Tibial artery (tissue), 4 donors: ENCODE data around the gene INSM2.

Source experiments
- DNase-seq, 2 donors: peaks; one replicate each; pipeline ENCODE4 v3.0.0-alpha.2; 2019
- H3K27ac ChIP-seq, 2 donors: fragments of 200-600 bp; sonication (generic) in 1 of 2; 1 replicate in 1 of 2; 2 replicates in 1 of 2; pipeline ENCODE4 v1.5.1; 2018 to 2019; ENCODE audit warnings: mild to moderate bottlenecking in 1 of 2
- H3K27me3 ChIP-seq, 2 donors: fragments of 200-600 bp; sonication (generic) in 1 of 2; one replicate each; pipeline versions ENCODE4 v1.5.1 to v1.6.0; 2016 to 2019
- H3K36me3 ChIP-seq, 3 donors: fragments of 200-600 bp; sonication (generic) in 2 of 3; one replicate each; pipeline ENCODE4 v1.5.1; 2016 to 2019; ENCODE audit warnings: mild to moderate bottlenecking in 2 of 3
- H3K4me1 ChIP-seq, 4 donors: fragments of 200-600 bp; sonication (generic) in 2 of 4; 1 replicate in 3 of 4; 2 replicates in 1 of 4; pipeline ENCODE4 v1.5.1; 2016 to 2019
- H3K4me3 ChIP-seq, 2 donors: fragments of 200-600 bp; sonication (generic) in 1 of 2; 1 replicate in 1 of 2; 2 replicates in 1 of 2; pipeline ENCODE4 v1.5.1; 2018 to 2019; ENCODE audit warnings: mild to moderate bottlenecking in 2 of 2
- H3K9me3 ChIP-seq, 3 donors: fragments of 200-600 bp; sonication (generic) in 1 of 3; one replicate each; pipeline ENCODE4 v1.5.1; 2016 to 2019
- intact Hi-C: fragments of 100-400 bp; cut with DNase I; formaldehyde crosslinking; loops from one replicate; pipeline ENCODE4 v1.15.0; 2023; ENCODE audit warnings: low total_unique reads
- TF ChIP-seq, protein P1 (sequence below), 2 experiments: fragments of 200-600 bp in 1 of 2; fragments of 450-650 bp in 1 of 2; IDR thresholded peaks; one replicate each; pipeline ENCODE4 v1.5.1; 2017 to 2019; ENCODE audit warnings: antibody characterized with exemption in 2 of 2, mild to moderate bottlenecking in 1 of 2, moderate library complexity in 1 of 2

Gene INSM2

DNA sequence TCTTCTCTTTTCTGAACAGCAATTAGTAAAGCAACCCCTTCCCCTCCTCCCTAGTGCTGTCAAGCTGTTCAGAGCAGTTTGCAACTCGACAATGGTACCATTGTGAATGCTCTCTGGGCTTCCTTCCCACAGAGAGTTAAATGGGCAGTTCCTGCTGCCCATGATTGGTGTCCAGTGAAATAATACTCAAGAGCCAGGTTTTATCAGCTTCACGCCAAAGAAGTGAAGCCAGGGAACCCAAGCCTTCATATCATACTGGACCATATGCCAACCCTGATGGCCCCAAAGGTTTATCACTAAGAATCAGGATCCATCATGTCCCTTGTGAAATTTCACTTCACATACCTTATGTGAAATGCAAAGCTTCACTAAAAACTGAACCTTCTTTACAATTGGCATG, 24.7 kb downstream of the INSM2 start:
- intact Hi-C loops: no loop called here
- peaks cover 0 to 3% (median 0%) of the 10 kb centered on the region in 4 donors for H3K4me1 ChIP-seq
- no peaks in the 10 kb centered on the region for H3K27me3 ChIP-seq
- H3K27ac ChIP-seq: no peak overlapping the region
- no peaks in the 10 kb centered on the region for H3K9me3 ChIP-seq
- peaks cover 0 to 4% (median 4%) of the 10 kb centered on the region in 3 donors for H3K36me3 ChIP-seq
- H3K4me3 ChIP-seq: no peak overlapping the region
- DNase-seq: no peak
- TF ChIP-seq, protein P1, sequence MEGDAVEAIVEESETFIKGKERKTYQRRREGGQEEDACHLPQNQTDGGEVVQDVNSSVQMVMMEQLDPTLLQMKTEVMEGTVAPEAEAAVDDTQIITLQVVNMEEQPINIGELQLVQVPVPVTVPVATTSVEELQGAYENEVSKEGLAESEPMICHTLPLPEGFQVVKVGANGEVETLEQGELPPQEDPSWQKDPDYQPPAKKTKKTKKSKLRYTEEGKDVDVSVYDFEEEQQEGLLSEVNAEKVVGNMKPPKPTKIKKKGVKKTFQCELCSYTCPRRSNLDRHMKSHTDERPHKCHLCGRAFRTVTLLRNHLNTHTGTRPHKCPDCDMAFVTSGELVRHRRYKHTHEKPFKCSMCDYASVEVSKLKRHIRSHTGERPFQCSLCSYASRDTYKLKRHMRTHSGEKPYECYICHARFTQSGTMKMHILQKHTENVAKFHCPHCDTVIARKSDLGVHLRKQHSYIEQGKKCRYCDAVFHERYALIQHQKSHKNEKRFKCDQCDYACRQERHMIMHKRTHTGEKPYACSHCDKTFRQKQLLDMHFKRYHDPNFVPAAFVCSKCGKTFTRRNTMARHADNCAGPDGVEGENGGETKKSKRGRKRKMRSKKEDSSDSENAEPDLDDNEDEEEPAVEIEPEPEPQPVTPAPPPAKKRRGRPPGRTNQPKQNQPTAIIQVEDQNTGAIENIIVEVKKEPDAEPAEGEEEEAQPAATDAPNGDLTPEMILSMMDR (IDR thresholded peaks at IDR 0.05): no peak

DNA sequence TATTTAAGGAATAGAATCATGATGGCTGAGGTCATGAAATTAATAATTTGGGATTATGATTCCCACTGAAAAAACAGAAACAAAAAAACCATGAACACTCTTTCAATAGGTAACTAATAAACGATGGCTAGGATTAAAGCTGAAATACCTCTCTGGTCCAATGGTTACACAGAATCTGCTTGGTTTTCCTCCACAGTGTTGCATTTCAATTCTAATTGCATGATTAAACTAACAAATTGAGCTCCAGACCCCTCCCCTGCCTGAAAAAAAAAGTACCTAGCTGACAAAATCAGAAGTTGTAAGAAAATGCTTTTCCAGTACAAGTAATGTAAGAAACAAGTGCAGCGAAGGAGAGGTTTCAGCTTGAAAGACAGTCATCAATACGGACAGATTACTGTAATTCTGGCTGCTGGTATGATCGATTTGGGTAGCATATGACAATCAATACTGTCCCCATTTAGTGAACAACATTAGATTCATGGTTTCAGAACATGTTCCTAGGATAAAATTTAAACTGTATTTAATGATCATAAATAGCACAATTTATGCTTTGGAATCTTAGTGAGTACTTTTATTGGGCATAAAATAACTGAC, 32.0 kb downstream of the INSM2 start:
- DNase-seq: no peak
- Histone ChIP-seq H3K4me1 (no peaks in the 10 kb centered on the region), H3K27me3 (no peaks in the 10 kb centered on the region), H3K27ac (no peak overlapping the region), H3K36me3 (peaks cover 6 to 15% (median 8%) of the 10 kb centered on the region in 3 donors), H3K9me3 (no peaks in the 10 kb centered on the region), H3K4me3 (no peak overlapping the region)
- TF ChIP-seq, protein P1 (IDR thresholded peaks at IDR 0.05): no peak
- intact Hi-C loops: no loop called here

DNA sequence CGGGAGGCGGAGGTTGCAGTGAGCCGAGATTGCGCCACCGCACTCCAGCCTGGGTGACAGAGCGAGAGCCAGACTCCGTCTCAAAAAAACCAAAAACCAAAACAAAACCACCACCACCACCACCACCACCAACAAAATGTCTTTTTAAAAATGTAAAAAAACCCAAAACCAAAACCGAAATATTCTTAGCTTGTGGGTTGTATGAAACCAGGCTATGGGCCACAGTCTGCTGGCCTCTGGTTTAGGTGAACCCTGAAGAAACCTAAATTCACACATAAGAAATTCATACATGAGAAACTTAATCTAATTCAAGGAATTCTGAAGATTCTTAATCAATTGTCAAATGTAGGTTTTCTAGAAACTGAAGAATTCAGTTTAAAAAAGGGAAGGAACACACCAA, 37.6 kb downstream of the INSM2 start:
- no peaks in the 10 kb centered on the region for H3K9me3 ChIP-seq
- TF ChIP-seq, protein P1 (IDR thresholded peaks at IDR 0.05): no peak
- intact Hi-C loops: no loop called here
- H3K4me3 ChIP-seq: no peak overlapping the region
- no peak overlapping the region for H3K27ac ChIP-seq
- H3K36me3 ChIP-seq: peaks cover 0 to 22% (median 16%) of the 10 kb centered on the region in 3 donors
- no peak for DNase-seq
- H3K4me1 ChIP-seq: no peaks in the 10 kb centered on the region
- no peaks in the 10 kb centered on the region for H3K27me3 ChIP-seq

DNA sequence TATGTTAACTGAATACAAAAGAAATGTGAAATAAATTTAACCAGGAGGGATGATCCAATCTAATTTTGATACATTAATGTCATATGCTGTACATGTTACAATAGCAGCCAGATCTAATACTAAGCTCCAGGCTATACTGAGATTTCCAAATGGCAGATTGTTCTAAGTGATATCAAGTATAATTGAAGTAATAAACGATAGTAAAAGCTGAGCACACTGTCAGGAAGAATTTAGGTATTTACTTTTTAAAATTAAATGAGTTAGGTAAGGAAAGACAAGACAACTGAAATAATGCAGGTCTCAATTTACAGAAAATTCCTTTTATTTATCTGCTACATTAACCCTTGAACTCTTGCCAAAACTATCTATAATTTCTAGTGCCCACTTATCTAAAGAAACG, 39.9 kb downstream of the INSM2 start:
- Histone ChIP-seq H3K27ac (no peak overlapping the region), H3K27me3 (no peaks in the 10 kb centered on the region), H3K36me3 (peaks cover 4 to 22% (median 16%) of the 10 kb centered on the region in 3 donors), H3K4me3 (no peak overlapping the region), H3K9me3 (no peaks in the 10 kb centered on the region), H3K4me1 (no peaks in the 10 kb centered on the region)
- TF ChIP-seq, protein P1 (IDR thresholded peaks at IDR 0.05): no peak
- no peak for DNase-seq
- intact Hi-C loops: no loop called here

DNA sequence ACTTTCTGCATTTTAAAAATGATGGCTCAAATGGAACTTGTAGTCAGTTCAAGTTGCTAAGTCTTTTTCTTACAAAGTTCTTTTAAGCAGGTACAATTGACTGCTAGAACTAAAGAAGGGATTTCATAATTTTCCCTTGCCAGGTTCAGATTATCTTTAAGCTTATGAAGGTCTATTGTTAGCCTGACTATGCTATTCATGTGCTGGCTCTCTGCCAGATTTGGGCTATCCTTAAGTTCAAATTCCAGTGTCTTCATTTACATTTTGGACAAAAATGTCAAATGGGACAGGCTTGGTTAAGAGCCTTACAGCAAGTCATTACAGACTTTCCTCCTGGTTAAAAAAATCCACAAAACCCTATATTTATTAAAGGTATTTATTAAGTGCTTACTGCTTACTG, 42.3 kb downstream of the INSM2 start:
- TF ChIP-seq, protein P1 (IDR thresholded peaks at IDR 0.05): no peak
- intact Hi-C loops: no loop called here
- no peak for DNase-seq
- Histone ChIP-seq H3K4me1 (no peaks in the 10 kb centered on the region), H3K27ac (no peak overlapping the region), H3K4me3 (no peak overlapping the region), H3K27me3 (no peaks in the 10 kb centered on the region), H3K36me3 (peaks cover 8 to 14% (median 10%) of the 10 kb centered on the region in 3 donors), H3K9me3 (no peaks in the 10 kb centered on the region)

DNA sequence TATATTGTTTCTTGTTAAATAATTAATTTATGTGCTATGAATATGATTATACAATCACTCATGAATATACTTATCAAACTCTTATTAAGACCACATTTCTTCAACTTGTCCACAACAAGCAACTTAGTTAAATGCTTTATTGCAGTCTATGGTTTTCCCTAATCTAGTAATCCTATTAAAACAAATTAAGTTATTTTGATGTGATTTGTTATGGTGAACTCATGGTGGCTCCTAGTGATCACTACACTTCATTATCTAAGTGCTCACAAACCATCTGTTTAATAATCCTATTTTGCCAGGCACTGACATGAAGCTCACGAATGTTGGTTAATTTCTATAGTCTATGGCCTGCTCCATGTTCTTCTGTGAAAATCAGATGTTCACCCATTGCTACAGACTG, 42.9 kb downstream of the INSM2 start:
- no peaks in the 10 kb centered on the region for H3K4me1 ChIP-seq
- TF ChIP-seq, protein P1 (IDR thresholded peaks at IDR 0.05): no peak
- intact Hi-C loops: no loop called here
- no peaks in the 10 kb centered on the region for H3K27me3 ChIP-seq
- no peak for DNase-seq
- H3K9me3 ChIP-seq: no peaks in the 10 kb centered on the region
- no peak overlapping the region for H3K27ac ChIP-seq
- H3K4me3 ChIP-seq: no peak overlapping the region
- peaks cover 5 to 12% (median 8%) of the 10 kb centered on the region in 3 donors for H3K36me3 ChIP-seq
